ENCODE data around the gene FAM204A. TPM values are rescaled to one million over a fixed set of nuclear protein-coding genes. Genes with fewer than 3 reads are reported as not detected.

The FAM204A gene
- total RNA-seq, 1 donor from 2014 or later, result 71.8 TPM

DNA sequence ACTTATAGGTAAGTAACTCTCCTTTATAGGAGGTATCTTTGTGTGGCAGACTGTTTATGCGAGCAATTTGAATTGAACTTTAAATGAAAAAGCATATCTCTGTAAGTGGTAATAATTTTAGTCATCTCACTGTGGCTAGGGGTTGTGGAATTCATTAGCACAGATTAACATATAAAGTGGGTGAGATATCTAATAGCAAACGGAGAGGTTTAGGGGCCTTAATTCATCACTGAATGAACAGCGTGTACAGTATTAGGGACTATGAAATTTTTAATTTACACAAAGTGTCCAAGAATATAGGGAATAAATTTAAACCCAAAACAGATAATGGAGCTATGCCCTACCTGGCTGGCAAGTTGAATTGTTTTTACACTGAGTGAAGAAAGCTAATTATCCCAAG, 15.7 kb upstream of the FAM204A start:
- H3K27ac Mint-ChIP-seq, result no peak overlapping the region
- peaks cover 16% of the 10 kb centered on the region for H3K27me3 Mint-ChIP-seq
- no peak for ATAC-seq (ENCODE audit: low read depth)

DNA sequence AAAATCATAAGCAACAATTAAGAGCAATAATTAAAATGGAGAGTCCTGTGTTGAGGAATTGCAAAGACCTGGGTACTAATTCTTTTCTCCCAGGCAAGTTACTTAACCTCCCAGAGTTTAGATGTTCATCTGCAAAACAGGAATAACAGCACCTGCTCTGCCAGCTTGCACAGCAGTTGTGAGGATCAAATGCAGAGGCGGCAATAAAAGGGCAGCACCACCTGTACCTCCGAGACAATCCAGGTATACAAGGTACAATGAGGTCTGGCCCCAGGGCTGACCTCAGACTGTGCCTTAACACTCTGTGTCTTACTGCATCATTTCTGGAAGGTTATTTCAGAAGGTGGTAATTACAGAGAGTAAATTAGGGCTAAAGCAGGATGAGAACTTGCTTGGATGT, 14.5 kb upstream of the FAM204A start:
- ChIA-PET CTCF (no interaction called here), POLR2A (no interaction called here)
- Mint-ChIP-seq H3K4me1 (no peaks in the 10 kb centered on the region), H3K36me3 (ENCODE audit: low read depth) (no peaks in the 10 kb centered on the region), H3K9me3 (no peaks in the 10 kb centered on the region), H3K27ac (no peak overlapping the region), H3K27me3 (peaks cover 18% of the 10 kb centered on the region), H3K4me3 (no peak overlapping the region)
- no peak for DNase-seq
- ATAC-seq (ENCODE audit: low read depth), result no peak
- TF ChIP-seq, protein P1, sequence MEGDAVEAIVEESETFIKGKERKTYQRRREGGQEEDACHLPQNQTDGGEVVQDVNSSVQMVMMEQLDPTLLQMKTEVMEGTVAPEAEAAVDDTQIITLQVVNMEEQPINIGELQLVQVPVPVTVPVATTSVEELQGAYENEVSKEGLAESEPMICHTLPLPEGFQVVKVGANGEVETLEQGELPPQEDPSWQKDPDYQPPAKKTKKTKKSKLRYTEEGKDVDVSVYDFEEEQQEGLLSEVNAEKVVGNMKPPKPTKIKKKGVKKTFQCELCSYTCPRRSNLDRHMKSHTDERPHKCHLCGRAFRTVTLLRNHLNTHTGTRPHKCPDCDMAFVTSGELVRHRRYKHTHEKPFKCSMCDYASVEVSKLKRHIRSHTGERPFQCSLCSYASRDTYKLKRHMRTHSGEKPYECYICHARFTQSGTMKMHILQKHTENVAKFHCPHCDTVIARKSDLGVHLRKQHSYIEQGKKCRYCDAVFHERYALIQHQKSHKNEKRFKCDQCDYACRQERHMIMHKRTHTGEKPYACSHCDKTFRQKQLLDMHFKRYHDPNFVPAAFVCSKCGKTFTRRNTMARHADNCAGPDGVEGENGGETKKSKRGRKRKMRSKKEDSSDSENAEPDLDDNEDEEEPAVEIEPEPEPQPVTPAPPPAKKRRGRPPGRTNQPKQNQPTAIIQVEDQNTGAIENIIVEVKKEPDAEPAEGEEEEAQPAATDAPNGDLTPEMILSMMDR (IDR thresholded peaks at IDR 0.05), result no peak
- intact Hi-C loops (cut with micrococcal nuclease), result no loop called here

More for the DNA sequence above, 15.7 kb upstream of the FAM204A start:
- H3K36me3 Mint-ChIP-seq (ENCODE audit: low read depth), result no peaks in the 10 kb centered on the region
- intact Hi-C loops (cut with micrococcal nuclease), result no loop called here
- H3K9me3 Mint-ChIP-seq, result no peaks in the 10 kb centered on the region
- DNase-seq, result no peak
- POLR2A ChIA-PET, result no interaction called here
- CTCF ChIA-PET, result no interaction called here
- H3K4me1 Mint-ChIP-seq, result no peaks in the 10 kb centered on the region
- TF ChIP-seq, protein P1 (IDR thresholded peaks at IDR 0.05), result no peak
- no peak overlapping the region for H3K4me3 Mint-ChIP-seq

DNA sequence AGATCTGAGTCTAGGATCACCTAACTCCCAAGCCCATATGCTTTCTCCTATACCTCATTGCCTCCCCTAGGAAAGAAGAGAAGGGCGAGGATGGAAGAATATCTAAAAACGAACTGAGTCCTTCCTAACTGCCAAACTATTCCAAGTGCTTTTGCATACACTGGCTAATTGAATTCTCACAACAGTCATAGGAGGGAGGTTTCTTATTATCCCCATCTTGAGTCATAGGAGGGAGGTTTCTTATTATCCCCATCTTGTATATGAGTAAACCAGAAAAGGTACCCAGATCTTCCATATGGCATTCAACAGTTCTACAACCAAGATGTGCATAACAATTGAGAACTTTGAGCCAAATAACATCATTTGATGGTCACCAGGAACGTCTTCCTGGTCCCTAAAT, 13.1 kb upstream of the FAM204A start:
- CTCF ChIA-PET, result no interaction called here
- Mint-ChIP-seq H3K4me3 (no peak overlapping the region), H3K27ac (no peak overlapping the region), H3K36me3 (ENCODE audit: low read depth) (no peaks in the 10 kb centered on the region), H3K27me3 (peaks cover 21% of the 10 kb centered on the region), H3K4me1 (no peaks in the 10 kb centered on the region), H3K9me3 (no peaks in the 10 kb centered on the region)
- no peak for DNase-seq
- POLR2A ChIA-PET, result no interaction called here
- TF ChIP-seq, protein P1 (IDR thresholded peaks at IDR 0.05), result no peak
- intact Hi-C loops (cut with micrococcal nuclease), result no loop called here
- no peak for ATAC-seq (ENCODE audit: low read depth)

DNA sequence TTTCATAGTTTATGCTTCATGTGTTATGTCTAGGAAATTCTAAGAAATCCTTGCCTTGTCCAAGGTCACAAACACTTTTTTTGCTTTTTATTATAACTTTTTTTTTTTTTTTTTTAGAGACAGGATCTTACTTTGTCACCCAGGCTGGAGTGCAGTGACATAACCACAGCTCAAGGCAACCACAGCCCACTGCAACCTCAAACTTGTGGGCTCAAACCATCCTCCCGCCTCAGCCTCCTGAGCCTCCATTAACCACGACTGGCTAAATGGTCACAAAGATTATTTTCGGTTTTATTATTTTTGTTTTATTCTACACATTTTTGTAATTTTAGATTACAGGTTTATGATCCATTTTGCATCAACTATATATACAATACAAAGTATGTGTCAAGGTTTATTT, 7.1 kb upstream of the FAM204A start:
- TF ChIP-seq, protein P1 (IDR thresholded peaks at IDR 0.05), result no peak
- ATAC-seq (ENCODE audit: low read depth) (no peak), DNase-seq (no peak)
- CTCF ChIA-PET, result no interaction called here
- POLR2A ChIA-PET, result no interaction called here
- Mint-ChIP-seq H3K36me3 (ENCODE audit: low read depth) (no peaks in the 10 kb centered on the region), H3K4me1 (no peaks in the 10 kb centered on the region), H3K27me3 (peaks cover 12% of the 10 kb centered on the region), H3K4me3 (no peak overlapping the region), H3K9me3 (no peaks in the 10 kb centered on the region), H3K27ac (no peak overlapping the region)
- intact Hi-C loops (cut with micrococcal nuclease), result no loop called here

DNA sequence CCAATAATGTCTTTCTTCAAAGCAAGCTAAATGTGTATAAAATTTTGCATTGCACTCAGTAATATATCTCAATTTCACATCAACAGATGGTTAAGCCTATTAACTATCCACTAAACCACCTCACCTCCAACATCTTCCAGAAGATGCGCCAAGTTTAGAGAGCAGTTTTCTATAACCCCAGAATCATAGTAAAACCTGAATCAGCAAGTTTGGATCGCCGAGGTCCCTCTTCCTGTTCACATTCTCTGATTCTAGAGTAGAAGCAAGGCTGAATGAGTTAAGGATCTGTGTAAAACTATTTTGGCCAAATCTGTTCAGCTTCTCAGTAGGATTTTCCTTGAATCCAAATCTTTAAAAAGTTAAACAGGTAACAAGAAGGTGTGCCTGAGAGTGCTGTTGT, 1.4 kb upstream of the FAM204A start:
- DNase-seq (no peak), ATAC-seq (ENCODE audit: low read depth) (no peak)
- CTCF ChIA-PET, result no interaction called here
- POLR2A ChIA-PET, result interaction anchor here (0.7 kb wide), 1 partner anchor 151 kb away, joined by 3 read pairs; no protein-coding TSS in a partner anchor
- Mint-ChIP-seq H3K4me3 (no peak overlapping the region), H3K4me1 (peaks cover 34% of the 10 kb centered on the region), H3K27me3 (peaks cover 2% of the 10 kb centered on the region), H3K36me3 (ENCODE audit: low read depth) (peaks cover 9% of the 10 kb centered on the region), H3K9me3 (no peaks in the 10 kb centered on the region), H3K27ac (no peak overlapping the region)
- TF ChIP-seq, protein P1 (IDR thresholded peaks at IDR 0.05), result no peak
- intact Hi-C loops (cut with micrococcal nuclease), result loop anchor here (5.0 kb wide), 4 partner anchors 79 to 1549 kb away; partner anchors contain the start of genes ENO4 and SEC23IP

All from activated B cell treated with CpG ODN at 0.5 μM for 24 hours (primary cell).